ENCODE results near the gene IRX4.

DNA sequence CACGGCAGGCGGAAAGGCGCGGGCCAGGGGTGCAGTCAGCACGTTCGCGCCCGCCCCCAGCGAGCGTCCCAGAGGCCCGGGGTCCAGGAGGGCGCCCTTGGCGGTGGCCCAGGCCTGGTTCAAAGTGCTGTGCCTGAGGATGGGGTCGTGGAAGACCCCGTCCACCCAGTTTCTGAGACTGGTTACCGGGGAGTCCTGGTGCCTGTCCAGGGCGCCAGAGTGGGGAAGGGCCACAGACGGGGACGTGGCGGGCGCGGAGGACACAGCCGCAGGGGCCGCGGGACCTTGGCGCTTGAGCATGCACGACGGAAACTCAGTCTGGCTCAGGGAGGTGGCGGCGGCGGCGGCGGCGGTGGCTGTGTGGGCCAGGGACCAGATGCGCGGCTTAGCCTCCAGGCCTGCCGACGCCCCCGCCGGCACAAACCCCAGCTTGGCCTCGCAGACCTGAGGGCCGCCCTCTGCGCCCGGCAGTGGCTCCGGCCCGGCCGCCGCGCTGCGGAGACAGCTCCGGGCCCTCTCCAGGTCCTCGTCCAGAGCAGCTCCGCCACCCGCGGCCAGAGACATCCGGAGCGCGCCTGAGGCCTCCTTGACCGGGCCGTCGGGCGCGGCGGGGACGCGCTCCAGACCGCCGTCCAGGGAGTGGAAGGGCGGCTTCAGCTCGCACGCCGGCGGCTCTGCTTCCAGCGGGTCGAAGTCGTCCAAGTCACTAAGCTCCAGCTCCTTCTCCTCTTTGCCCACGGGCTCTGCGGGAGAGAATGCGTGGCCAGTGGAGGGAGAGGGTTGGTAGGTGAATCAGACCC lies 4.5 kb downstream of the IRX4 start:
- TF ChIP-seq, protein P1, sequence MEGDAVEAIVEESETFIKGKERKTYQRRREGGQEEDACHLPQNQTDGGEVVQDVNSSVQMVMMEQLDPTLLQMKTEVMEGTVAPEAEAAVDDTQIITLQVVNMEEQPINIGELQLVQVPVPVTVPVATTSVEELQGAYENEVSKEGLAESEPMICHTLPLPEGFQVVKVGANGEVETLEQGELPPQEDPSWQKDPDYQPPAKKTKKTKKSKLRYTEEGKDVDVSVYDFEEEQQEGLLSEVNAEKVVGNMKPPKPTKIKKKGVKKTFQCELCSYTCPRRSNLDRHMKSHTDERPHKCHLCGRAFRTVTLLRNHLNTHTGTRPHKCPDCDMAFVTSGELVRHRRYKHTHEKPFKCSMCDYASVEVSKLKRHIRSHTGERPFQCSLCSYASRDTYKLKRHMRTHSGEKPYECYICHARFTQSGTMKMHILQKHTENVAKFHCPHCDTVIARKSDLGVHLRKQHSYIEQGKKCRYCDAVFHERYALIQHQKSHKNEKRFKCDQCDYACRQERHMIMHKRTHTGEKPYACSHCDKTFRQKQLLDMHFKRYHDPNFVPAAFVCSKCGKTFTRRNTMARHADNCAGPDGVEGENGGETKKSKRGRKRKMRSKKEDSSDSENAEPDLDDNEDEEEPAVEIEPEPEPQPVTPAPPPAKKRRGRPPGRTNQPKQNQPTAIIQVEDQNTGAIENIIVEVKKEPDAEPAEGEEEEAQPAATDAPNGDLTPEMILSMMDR (IDR thresholded peaks at IDR 0.05 in 8 of 11, conservative IDR thresholded peaks at IDR 0.05 in 3 of 11), result no peak
- no peak for TF ChIP-seq POLR2A (IDR thresholded peaks at IDR 0.05)

Measured in spleen (tissue), 7 donors.